ENCODE measurements around the gene FTO.

FTO gene

DNA sequence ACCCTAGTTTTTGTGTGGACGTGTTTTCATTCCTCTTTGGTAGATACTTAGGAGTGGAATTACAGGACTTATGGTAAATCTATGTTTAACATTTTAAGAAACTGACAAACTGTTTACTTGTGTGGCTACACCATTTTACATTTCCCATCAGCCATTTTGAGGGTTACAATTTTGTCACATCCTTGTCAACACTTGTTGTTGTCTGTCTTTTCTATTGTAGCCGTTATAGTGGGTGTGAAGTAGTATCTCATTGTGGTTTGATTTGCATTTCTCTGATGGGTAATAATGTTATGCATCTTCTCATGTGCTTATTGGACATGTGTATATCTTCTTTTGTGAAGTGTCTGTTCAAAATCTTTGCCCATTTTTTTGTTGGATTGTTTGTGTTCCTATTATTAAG, 4.5 kb downstream of the FTO start:
- no peak for DNase-seq (ENCODE audit: low read depth in 2 of 3, low spot score in 1 of 3)

DNA sequence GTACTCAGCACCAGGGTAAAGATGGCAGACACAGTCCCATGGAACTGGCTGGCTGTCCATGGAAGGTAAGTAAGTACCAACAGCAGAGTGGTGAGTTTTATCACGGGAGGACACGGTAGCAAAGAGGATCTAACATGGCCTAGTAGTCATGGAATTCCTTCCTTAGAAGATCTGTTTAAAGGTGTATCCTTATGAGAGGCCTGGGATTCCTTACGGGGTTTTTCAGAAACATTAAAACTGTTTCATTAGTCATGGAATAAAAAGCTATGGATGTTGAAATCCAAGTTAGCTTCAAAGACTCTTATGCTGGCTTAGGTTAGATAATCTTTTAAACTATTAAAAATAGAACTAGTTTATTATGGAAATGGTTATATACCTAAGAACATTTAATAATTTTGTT, 7.4 kb downstream of the FTO start:
- DNase-seq (ENCODE audit: low read depth in 2 of 3, low spot score in 1 of 3), result no peak

DNA sequence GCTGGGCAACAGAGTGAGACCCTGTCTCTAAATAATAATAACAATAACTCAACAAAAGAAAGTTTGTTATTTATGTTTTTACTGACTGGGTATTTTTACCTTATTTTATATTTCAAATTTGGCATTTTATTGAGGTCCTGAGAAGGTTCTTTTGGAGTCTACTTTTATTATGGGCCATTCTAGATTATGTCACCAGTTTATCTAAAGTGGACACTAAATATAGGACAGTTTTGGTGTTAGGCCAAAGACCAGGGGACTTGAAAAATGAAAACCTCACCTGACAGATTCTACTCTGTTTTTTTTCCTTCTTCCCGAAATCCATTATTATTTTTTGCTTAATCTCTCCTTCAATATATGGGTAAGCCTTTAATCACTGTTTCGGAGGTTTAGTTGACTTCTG, 8.1 kb downstream of the FTO start:
- DNase-seq (ENCODE audit: low read depth in 2 of 3, low spot score in 1 of 3), result no peak

DNA sequence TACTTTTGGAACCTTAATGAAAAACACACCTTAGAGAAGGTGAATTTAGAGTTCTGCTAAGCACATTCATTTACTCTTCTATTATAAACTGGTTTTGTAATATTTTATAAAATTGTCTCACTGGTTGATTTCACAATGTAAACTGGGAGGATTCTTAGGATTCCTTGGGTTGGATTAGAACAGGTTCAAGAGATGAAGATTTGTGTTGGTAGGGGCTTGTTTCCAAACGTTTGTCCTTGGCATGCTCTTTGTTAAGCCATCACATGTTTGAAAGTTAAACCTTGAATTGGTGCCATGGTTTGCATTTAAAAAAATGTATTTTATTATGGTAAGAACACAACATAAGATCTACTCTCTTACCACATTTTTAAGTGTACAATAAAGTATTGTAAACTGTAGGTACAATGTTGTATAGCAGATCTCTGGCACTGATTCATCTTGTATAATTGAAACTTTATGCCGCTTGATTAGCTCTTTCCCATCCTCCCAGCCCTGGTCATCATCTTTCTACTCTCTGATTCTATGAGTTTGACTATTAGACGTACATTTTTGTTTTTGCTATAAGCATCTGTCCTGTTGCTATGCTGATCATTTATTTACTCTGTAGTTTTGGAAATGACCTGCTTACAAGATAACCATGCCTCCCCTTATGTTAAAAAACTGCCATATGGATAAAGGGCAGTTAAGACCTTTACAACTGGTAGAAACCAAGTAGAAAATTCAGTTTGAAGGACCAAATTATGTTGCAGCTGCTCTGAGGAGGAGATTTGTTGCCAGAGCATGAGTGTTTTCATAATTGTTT, 9.6 kb downstream of the FTO start:
- no peak for DNase-seq (ENCODE audit: low read depth in 2 of 3, low spot score in 1 of 3)

DNA sequence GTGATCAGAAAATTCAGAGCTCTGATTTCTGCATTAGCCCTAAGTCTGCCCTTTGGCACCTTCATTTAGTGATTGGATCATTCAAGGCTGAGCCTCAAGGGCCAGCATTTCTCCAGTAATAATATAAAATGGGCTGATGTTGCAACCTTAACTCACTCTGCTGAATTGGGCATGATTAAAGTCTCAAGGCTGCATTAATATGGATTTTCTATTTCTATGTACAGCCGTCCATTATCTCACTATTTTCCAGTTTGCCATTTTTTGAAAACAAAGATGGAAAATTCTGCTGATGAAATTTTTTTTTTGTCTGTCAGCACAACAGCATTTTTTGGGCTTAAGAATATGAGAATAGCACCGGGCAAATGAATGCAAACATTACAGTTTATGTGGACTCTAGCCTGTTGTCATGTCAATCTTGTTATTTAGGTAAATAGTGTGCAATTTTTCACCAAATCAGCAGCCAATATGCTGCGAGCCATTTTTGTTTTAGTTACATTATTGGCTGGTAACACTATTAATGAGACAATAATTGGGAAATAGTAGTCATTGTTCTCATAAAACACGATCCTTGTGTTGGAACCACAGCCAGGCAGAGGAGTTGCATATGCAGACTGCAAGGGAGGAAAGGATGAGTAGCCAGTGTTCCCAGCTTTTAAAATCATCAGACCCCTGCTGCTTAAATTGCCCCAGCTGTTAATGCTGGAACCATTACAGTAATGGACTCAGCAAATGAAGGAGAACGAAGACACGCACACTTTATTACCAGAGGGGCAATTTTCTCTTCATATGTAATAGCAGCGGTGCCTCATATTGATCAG, 10.5 kb downstream of the FTO start:
- no peak for DNase-seq (ENCODE audit: low read depth in 2 of 3, low spot score in 1 of 3)

DNA sequence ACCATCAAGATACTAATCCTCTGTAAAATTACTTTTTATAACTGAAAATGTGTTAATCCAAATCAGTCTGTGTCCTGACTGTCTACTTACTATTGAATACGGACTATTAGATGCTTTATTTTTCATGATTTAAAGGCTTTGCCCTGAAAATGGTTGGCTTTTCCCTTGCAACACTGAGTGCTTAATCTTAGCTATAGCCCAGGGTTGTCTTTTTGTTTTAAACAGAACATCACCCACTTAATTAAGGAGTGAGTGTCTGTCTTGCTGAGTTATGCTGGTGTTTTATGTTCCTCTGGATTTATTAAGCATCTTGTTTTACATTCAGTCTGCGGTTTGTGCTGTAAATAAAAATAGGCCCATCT, 11.0 kb downstream of the FTO start:
- no peak for DNase-seq (ENCODE audit: low read depth in 2 of 3, low spot score in 1 of 3)

DNA sequence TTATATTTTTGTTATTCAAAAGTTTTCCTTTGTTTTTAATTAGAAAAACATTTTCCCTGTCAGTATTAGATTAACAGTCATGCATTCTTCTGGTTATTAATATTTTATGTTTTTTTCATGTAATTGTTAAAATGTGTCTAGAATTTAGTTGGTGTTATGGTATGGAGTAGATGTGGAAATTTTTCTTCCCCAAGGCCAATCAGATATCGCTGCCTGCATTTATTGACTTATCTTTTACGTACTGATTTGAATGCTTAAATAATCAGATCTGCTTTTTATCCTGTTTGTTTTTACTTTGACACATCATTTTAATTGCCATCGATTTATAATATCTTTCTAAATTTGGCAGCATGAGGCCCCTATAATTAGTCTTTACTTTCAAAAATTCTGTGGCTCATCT, 13.6 kb downstream of the FTO start:
- DNase-seq (ENCODE audit: low read depth in 2 of 3, low spot score in 1 of 3), result no peak

DNA sequence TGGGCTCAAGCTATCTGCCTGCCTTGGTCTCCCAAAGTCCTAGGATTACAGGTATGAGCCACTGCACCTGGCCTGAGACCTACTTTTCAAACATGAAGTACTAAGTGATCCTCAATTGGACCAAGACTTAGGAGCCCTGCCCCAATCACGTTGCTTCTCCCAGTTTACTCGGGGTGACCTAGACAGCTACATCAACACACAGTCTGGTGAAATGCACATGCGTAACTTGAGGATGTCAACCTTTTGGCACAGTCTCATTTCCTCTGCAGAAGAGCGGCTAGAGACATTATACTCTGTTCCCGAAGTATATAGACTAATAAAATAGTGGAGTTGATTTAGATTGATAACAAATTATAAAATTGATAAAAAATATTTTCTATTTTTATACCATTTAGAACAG, 17.1 kb downstream of the FTO start:
- DNase-seq (ENCODE audit: low read depth in 2 of 3, low spot score in 1 of 3), result no peak

DNA sequence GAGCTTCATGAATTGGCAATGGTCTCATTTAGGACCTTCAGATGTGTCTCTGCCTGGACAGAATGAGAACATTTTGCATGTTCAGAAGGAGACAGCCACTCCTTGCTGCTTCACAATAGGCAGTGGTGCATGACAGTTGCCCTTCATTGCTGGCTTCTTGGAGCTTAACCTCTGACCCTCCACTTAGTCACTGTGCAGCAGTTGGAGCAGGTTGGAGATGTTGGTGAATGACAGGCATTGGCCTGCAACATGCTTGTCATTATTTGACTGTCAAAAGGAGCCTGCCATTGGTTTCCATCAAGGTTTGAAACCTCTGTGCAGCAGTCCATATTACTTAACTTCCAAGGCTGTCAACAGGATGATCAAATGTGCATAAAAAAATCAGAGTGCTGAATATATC, 22.7 kb downstream of the FTO start:
- DNase-seq (ENCODE audit: low read depth in 2 of 3, low spot score in 1 of 3), result no peak

DNA sequence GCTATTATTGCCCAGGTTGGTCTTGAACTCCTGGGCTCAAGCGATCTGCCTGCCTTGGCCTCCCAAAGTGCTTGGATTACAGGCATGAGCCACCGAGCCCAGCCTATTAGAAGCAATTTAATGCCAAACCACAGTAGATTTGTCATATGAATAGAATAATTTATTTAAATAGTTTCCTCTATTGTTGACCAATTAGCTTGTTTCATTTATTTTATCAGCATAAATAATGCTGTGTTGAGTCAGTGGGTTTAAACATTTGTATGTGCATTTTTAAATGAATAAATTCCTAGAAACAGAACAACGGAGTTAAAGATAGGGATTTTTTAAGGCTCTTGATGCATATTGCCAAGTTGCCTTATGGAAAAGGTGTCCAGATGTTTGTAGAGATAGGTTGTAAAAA, 26.7 kb downstream of the FTO start:
- no peak for DNase-seq (ENCODE audit: low read depth in 2 of 3, low spot score in 1 of 3)

DNA sequence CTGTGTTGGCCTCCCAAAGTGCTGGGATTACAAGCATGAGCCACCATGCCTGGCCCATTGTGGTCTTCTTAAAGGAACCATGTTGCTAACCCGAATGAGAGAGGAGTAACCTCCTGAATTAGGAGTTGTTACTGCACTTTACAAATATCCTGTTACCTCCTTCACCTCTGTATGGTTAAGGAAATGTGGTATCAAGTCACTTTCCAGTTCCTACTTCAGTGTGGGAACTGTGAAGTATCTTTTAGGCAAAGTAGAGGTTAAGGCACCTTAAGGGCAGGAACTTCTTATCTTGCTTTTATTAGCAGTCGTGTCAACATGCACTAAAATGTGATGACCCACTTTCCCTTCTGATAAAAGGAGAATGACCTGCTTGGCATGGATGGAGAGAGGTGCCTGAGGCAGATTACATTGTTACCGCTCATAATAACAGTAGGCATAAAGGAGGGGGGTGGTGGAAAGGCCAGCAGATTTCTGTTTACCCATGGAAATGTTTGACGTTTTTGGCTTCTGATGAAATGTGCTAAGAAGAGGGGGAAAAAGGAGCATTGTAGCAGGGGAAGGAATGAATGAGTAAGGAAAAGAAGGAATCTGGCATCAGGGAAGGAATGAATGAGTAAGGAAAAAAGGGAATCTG, 28.5 kb downstream of the FTO start:
- no peak for DNase-seq (ENCODE audit: low read depth in 2 of 3, low spot score in 1 of 3)

DNA sequence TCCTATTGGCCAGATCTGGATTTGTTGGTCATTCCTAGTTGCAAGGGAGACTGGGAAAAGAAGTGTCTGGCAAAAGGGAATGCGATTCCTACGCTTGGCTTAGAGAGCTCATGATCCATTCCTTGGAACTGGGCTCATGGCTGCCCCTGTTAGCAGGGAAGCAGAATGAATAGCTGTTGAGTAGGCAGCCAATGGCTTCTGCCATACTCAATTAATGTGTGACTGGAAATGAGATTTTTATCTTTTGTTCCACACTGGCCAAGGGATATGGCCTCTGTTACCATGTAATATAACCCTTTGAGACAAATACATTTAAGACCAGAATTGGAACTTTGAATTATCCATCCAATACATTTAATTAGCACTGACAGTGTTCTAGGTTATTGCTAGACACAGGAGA, 31.0 kb downstream of the FTO start:
- DNase-seq (ENCODE audit: low read depth in 2 of 3, low spot score in 1 of 3), result no peak

DNA sequence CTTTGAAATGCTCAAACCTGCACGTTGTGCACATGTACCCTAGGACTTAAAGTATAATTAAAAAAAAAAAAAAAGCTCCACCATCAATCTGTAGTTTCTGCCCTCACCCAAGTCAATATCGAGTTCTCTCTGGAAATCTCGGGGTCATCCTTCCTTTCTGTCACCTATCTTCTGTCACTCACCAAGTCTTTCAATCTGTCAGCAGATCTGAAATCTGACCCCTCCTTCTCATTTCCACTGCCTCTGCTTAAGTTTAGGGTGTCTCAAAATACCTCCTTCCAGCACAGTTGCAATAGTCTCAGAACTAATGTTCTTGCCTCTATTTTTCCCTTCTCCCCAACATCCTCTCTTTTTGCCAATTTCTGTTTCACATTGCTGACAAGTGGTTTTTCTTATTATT, 32.3 kb downstream of the FTO start:
- no peak for DNase-seq (ENCODE audit: low read depth in 2 of 3, low spot score in 1 of 3)

DNA sequence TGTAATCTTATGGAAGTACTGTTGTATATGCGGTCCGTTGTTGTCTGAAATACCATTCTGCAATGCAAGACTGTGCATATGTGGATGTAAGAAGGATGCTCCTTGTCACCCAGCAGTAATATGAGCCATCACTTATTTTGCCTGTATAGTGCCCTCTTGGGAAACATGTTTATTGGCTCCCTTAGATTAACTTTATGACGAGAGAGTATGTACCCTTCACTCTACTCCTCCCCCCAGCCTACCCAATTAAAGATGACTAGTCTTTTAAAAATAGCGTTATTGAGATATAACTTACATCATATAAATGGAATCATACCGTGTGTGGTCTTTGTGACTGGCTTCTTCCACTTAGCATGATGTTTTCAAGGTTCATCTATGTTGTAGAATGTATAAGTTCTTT, 33.6 kb downstream of the FTO start:
- no peak for DNase-seq (ENCODE audit: low read depth in 2 of 3, low spot score in 1 of 3)

DNA sequence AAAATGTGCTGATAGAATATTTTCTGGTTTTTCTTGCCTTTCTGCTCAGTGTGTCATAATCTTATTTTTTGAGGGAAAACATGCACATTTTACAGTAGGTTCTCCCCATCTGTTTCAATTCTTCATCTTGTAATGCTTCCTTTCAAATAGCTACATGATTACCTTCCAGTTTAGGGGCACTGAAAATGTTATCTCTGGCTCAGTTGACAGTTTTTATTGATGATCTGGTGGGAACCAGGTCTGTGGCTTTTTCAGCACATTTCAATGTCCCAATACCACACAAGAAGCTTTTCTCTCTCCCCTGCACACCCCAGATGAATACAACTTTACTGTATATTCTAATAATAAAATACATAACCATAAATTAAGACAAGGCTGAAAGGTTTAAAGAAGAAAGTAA, 36.5 kb downstream of the FTO start:
- no peak for DNase-seq (ENCODE audit: low read depth in 2 of 3, low spot score in 1 of 3)

DNA sequence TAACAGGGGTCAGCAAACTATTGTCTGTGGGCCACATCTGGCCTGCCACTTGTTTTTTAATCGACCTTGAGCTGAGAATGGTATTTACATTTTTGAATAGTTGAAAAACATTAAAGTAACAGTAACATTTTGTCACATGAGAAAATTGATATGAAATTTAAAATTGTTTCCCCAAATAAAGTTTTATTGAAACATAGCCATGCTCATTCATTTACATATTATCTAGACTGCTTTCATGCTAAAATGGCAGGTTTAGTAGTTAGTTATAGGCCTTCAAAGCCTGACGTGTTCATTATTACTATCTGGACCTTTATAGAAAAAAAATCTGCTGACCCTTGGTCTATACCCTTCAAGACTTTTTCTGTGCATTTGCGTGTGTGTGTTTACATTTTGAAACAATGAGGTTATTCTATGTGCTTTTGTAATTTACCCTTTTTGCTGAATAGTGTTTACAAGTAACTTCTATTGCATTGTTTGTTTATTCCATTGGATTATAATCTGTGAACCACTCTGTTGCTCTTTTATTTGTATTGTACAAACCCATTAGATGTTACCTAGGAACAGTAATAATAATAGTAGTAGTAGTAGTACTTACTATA, 37.1 kb downstream of the FTO start:
- DNase-seq (ENCODE audit: low read depth in 2 of 3, low spot score in 1 of 3), result no peak

DNA sequence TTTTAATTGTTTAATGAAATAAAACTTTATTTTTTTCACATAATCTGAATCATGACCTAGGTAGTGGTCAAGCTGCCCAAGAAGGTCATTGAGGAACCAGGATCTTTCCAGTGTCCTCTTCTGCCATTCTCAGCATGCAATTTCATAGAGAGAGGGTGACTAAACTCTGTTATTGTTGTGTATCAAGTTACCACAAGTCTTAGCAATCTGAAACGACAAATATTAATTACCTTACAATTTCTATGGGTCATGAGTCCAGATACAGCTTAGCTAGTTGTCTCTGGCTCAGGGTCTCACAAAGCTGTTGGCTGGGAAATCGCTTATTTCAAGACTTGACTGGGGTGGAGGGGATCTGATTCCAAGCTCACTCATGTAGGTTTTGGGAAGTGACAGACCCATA, 37.6 kb downstream of the FTO start:
- no peak for DNase-seq (ENCODE audit: low read depth in 2 of 3, low spot score in 1 of 3)

DNA sequence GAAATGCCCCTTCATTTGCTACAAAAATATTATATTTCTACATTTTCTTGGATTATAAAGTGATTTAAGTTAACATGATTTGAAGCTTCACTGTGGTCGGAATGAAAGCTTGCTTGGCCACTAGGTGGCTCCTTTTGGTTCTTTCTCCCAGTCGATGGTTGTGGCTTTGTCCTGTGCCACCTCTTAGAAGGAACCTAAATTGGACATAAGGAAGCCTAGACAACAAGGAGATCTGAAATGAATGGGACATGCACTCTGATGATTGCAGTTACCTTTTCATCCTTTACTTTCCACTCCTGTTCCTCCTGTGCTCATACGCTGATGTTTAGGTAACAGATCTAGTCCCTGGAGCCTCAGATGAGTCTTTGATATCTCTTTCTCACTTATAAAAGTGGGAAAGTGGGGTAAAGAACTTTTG, 39.2 kb downstream of the FTO start:
- DNase-seq (ENCODE audit: low read depth in 2 of 3, low spot score in 1 of 3), result peak in 1 of 3 donors; percentile 18

DNA sequence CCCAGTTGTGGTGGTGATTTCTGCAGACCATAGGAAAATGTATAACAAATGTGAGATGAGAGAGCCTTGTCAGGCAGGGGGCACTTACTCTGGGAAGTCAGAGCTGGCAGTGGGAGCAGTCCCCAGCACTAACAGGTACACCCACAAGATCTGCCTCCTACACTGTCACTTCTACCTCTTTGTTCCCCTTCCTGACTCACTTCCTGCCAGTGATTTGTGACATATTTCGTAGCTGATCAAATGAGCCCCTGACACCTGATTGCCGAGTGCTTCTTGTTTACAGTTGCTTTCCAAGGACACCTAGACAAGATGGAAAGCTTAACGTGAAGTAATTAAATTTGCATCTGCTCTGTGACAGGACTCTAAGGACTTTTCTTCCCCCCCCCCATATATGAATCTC, 40.5 kb downstream of the FTO start:
- no peak for DNase-seq (ENCODE audit: low read depth in 2 of 3, low spot score in 1 of 3)

DNA sequence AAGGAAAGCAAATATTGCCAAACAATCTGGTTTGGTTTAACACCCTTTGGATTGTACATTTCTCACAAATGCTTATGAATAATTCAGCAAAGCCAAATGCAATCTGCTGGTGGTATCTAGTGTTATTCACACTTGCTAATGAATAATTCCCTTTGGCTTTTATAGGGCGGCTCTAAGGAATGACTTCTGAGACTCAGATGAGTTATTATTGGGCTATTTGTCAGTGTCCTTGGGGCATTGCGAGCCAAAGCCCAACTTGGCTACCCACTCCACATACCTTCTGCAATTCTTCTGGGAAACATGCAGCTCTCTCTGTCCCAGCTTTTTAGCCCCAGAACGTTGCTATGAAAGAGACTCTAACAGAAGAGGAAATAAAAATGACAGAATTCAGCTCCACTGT, 41.1 kb downstream of the FTO start:
- DNase-seq (ENCODE audit: low read depth in 2 of 3, low spot score in 1 of 3), result no peak

DNA sequence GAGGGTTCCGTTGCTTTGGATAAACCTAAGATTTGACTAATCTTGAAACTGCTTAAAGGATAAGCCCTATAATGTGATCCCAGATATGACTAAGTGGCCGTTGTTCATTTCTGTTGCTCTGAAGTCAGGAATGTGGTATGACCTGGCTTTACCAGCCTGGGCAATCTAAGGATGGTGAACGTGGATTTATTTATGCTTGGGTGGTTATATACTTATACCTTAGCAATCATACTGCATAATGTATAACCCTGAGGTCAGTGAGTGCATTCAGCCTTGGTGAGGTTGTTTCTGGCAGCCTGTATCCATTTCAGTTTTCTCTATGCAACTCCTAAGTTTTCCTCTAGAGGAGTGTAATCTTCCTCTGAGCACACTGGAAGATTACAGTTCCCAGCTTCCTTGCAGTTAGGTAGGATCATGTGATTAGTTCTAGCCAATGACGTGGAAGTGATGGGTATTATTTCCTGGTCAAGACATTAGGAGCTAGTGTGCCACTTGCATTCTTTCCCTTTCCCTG, 41.9 kb downstream of the FTO start:
- DNase-seq (ENCODE audit: low read depth in 2 of 3, low spot score in 1 of 3), result no peak

DNA sequence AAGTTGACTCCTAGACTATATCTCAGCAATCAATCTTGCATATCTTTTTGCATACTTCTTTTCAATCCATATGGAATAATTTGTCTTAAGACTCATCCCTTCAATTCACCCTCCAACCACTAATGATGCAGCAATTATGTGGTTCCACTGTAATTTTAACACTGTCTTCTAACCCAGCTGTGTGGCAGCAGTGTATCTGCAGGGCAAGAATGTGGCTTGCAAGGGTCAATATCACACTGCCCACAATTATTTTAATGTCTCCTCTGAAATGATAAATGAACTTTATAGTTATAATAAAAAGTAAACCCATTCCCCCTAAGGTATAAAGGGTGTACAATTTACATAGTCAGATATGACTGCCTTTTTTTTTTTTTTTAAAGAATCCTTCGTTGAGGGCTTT, 48.6 kb downstream of the FTO start:
- DNase-seq (ENCODE audit: low read depth in 2 of 3, low spot score in 1 of 3), result no peak
